Coronary artery (tissue), 2 donors: ENCODE measurements around the gene PTPN23.
"Not testable (repeated sequence)": the region's sequence is repeated elsewhere in the genome, so short reads cannot be mapped to it uniquely, and the experiment has no call there.

Source experiments
- DNase-seq: peaks from one replicate; pipeline ENCODE4 v3.0.0-alpha.2; 2017; ENCODE audit warnings: low spot score
- H3K27ac ChIP-seq, 2 donors: fragments of 200-600 bp; sonication (generic); one replicate each; pipeline ENCODE4 v1.5.1; 2016 to 2019
- H3K4me3 ChIP-seq: fragments of 200-600 bp; sonication (generic); 2 replicates; pipeline ENCODE4 v1.5.1; 2016; ENCODE audit warnings: mild to moderate bottlenecking, moderate library complexity
- CTCF ChIP-seq: fragments of 200-600 bp; sonication (generic); IDR thresholded peaks from one replicate; pipeline ENCODE4 v1.5.1; 2019; ENCODE audit warnings: antibody characterized with exemption

PTPN23 gene

DNA sequence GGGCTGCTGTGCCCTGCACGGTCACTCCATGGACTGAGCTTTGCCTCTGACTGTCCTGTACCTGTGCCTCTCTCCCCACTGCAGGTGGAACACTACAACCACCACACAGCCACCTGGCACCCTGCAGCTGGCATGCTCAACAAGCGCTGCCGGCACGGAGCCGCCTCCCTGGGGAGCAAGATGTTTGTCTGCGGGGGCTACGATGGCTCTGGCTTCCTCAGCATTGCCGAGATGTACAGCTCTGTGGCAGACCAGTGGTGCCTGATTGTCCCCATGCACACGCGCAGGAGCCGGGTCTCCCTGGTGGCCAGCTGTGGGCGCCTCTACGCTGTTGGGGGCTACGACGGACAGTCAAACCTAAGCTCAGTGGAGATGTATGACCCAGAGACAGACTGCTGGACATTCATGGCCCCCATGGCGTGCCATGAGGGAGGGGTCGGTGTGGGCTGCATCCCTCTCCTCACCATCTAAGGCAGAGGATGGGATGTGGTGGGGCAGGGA is 37.3 kb upstream of the PTPN23 start:
- DNase-seq, result no peak
- Histone ChIP-seq H3K4me3 (no peak overlapping the region), H3K27ac (no peak overlapping the region)
- TF ChIP-seq CTCF, result no peak

DNA sequence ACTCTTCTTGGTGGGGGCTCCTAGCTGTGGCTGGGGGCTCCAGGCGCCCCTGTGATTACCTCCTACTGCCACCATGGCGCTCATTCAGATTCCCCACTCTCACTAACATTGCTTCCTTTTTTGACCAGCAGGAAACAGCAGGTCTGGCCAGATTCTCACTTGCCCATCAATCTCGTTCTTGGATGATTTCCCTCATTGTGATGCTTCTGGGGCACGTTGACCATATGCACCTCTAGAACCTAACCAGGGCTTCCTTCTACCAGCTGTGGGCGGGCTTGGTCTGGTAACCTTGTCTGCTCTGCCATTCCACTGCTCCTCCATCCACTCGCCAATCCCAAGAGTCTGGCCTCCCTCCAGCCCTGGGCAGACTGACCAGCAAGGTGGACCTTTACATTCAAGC is 35.9 kb upstream of the PTPN23 start:
- no peak for TF ChIP-seq CTCF
- no peak for DNase-seq
- H3K4me3 ChIP-seq, result no peak overlapping the region
- H3K27ac ChIP-seq, result no peak overlapping the region

DNA sequence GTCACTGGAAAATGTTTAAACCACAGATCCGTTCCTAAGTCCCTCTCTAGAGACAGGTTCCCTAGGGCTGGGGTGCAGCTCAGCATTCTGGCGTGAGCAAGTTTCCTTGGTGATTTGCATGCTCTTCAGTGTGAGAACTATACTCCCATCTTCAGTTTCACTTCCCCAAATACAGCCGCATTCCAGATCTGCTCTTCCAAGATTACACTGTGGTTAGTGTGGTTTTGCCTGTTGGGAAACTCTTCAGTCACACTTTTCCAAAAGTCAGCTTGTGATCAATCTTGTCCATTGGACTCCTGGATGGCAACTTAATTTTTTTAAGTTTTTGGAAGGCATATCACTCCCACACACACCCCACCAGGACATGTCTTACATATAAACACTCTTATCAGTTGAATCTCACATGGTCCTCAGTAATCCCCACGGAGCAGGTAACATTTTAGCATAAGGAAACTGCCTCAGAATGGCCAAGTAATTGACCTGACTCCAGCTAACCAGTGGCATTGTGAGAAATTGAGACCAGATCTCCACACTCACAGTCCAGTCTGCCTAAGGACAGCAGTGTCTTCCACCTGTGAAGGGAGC is 33.5 kb upstream of the PTPN23 start:
- TF ChIP-seq CTCF, result no peak
- no peak for DNase-seq
- Histone ChIP-seq H3K27ac (no peak overlapping the region), H3K4me3 (no peak overlapping the region)

GRCh38 chr3:47348411-47349154 is 32.2 kb upstream of the PTPN23 start:
- TF ChIP-seq CTCF, result no peak
- Histone ChIP-seq H3K4me3 (no peak overlapping the region), H3K27ac (no peak overlapping the region)
- no peak for DNase-seq

DNA sequence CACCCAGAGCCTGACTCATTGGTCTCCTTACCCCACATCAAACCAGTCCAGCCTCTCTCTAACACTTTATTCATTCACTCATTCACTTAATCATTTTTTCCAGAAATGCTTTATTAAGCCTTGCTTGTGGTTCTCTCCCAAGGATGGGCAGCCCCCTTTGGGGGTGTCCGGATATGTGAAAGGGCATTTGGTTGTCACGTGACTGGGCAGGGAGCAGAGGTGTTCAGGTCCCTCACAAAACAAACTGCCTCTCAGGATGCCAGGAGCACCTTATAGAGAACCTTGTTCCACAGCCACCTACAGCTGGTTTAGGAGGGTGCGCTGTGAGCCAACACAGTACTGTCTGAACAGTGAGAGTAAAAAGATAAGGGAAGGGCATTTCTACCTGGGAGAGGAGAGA is 25.8 kb upstream of the PTPN23 start:
- no peak for TF ChIP-seq CTCF
- DNase-seq, result no peak
- no peak overlapping the region for H3K27ac ChIP-seq
- H3K4me3 ChIP-seq, result no peak overlapping the region

DNA sequence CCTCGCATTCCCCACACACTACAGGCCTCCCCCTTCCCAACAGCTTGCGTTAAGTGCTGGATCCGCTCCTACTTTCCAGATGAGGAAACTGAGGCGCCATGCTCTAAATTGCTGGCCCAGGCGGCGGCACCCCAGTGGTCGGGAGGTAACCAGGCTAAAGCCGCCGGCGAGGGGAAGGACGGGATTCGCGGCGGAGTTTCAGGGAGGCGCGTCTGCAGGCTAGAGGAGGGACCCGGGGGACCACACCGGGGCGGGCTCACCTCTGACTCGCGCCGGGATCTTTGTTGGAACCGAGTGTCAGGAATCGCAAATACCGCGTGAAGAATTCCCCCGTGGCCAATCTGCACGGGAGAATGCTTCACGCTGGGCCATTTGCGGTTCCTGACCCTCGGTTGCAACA is 24.6 kb upstream of the PTPN23 start:
- H3K27ac ChIP-seq, result no peak overlapping the region
- H3K4me3 ChIP-seq, result no peak overlapping the region
- TF ChIP-seq CTCF, result no peak
- no peak for DNase-seq

DNA sequence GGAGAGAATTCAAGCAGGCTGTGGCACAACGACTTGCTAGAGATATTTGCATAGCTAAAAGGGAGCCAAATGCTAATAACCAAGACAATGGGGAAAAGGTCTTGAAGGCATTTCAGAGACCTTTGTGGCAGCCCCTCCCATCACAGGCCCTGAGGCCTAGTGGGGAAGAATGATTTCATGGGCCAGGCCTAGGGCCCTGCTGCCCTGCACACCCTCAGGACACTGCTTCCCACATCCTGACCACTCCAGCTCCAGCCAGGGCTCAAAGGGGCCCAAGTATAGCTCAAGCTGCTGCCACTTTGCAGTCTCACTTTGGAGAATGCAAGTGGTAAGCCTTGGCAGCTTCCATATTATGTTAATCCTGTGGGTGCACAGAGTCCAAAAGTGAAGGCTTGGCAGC is 21.5 kb upstream of the PTPN23 start:
- no peak overlapping the region for H3K4me3 ChIP-seq
- no peak overlapping the region for H3K27ac ChIP-seq
- no peak for DNase-seq
- no peak for TF ChIP-seq CTCF

DNA sequence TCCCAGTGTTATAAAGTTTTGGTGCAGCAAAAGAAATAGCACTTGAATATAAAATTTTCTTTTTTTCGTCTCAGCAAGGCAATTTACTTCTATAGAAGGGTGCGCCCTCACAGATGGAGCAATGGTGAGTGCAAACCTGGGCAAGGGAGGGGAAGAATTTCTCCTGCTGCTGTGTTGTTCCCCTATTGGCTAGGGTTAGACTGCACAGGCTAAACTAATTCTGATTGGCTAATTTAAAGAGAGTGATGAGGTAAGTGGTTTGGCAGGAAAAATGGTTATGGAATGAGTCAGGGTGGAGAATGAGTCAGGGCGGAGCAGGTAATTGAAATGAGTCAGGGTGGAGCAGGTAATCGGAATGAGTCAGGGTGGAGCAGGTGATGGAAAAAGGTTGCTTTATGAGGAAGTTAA is 20.7 kb upstream of the PTPN23 start:
- not testable (repeated sequence) for DNase-seq, H3K4me3 ChIP-seq, H3K27ac ChIP-seq
